HL-60/S4 (cell line): Measurements from ENCODE around the gene TRIM63.

Experiments
- in situ Hi-C: fragments of 300-500 bp; cut with MboI; formaldehyde crosslinking; loops from 2 replicates; pipeline ENCODE4 v1.14.3; 2022; ENCODE audit warnings: low sequenced_read_pairs

Gene TRIM63

GRCh38 chr1:26035959-26036755 is 31.3 kb downstream of the TRIM63 start:
- in situ Hi-C loops = no loop called here

GRCh38 chr1:26035203-26035958 is 32.0 kb downstream of the TRIM63 start:
- in situ Hi-C loops = no loop called here

- in situ Hi-C loops = no loop called here
Measured at GRCh38 chr1:26034504-26035202, 32.8 kb downstream of the TRIM63 start.

GRCh38 chr1:26032656-26033357 is 34.6 kb downstream of the TRIM63 start:
- in situ Hi-C loops = no loop called here

- in situ Hi-C loops = no loop called here
Measured at GRCh38 chr1:26031611-26032220, 35.7 kb downstream of the TRIM63 start.

- in situ Hi-C loops = no loop called here
Measured at GRCh38 chr1:26031196-26031595, 36.2 kb downstream of the TRIM63 start.

GRCh38 chr1:26029864-26030481 is 37.5 kb downstream of the TRIM63 start:
- in situ Hi-C loops = no loop called here

GRCh38 chr1:26029054-26029863 is 38.2 kb downstream of the TRIM63 start:
- in situ Hi-C loops = no loop called here

GRCh38 chr1:26028490-26028980 is 38.9 kb downstream of the TRIM63 start:
- in situ Hi-C loops = no loop called here

GRCh38 chr1:26027716-26028489 is 39.5 kb downstream of the TRIM63 start:
- in situ Hi-C loops = no loop called here

GRCh38 chr1:26025517-26025916 is 41.9 kb downstream of the TRIM63 start:
- in situ Hi-C loops = no loop called here

GRCh38 chr1:26025060-26025459 is 42.4 kb downstream of the TRIM63 start:
- in situ Hi-C loops = no loop called here

GRCh38 chr1:26023826-26024225 is 43.6 kb downstream of the TRIM63 start:
- in situ Hi-C loops = no loop called here

- in situ Hi-C loops = no loop called here
Measured at GRCh38 chr1:26023009-26023408, 44.4 kb downstream of the TRIM63 start.

GRCh38 chr1:26022404-26022779 is 45.0 kb downstream of the TRIM63 start:
- in situ Hi-C loops = no loop called here

- in situ Hi-C loops = no loop called here
Measured at GRCh38 chr1:26021647-26022403, 45.6 kb downstream of the TRIM63 start, which contains the start of gene EXTL1. Gene EXTL1 (plus strand): TSS chr1:26021775. CDS start chr1:26022647, 872 bp downstream.

- in situ Hi-C loops = no loop called here
Measured at GRCh38 chr1:26020941-26021646, 46.3 kb downstream of the TRIM63 start.
